ENCODE data around the gene STX7.

DNA sequence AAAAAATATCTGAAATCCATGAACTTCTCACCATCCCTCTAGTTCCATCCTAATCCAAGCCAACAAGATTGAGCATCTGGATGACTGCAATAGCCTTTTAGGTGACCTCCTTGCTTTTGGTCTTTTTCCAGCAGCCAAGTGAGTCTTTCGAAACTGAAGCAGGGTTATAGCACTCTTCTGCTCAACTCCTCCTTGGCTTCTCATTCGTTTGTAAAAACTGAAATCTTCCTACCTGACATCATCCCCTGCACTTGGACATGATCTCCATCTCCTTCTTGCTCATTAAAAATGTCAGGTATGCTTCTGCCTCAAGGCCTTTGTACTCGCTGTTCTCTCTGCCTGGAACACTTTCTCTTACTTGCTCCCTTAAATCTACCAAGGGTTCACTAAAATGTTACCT, 46.0 kb downstream of the STX7 start:
- TF ChIP-seq EZH2phosphoT487 (IDR thresholded peaks at IDR 0.05; ENCODE audit: low read depth) (no peak), CTCF (IDR thresholded peaks at IDR 0.05; ENCODE audit: low read depth, low read length) (no peak)
